ENCODE data around the gene SH3TC2.

GRCh38 chr5:149039506-149039905 lies 23.4 kb downstream of the SH3TC2 start:
- TF ChIP-seq POLR2AphosphoS5 (IDR thresholded peaks at IDR 0.05; ENCODE audit: low read depth, low read length), result no peak
- no peak for TF ChIP-seq REST (IDR thresholded peaks at IDR 0.05; ENCODE audit: insufficient read depth in 1 of 2, low read depth in 2 of 2, low read length in 2 of 2)

All from PFSK-1 (cell line).